ENCODE data around the gene COX6B1. TPM values are rescaled to one million over a fixed set of nuclear protein-coding genes. Genes with fewer than 3 reads are reported as not detected.

The COX6B1 gene
- total and polyA plus RNA-seq, 2 of the 8 experiments (the other 6 are each of a cell fraction or from before 2014, with no cell fraction given), result 437 to 1,052 TPM

GRCh38 chr19:35657904-35658700 is 10.0 kb downstream of the COX6B1 start:
- Histone ChIP-seq H2BK15ac (ENCODE audit: low read length) (no peak overlapping the region), H3K9ac (replicated peaks in 1 of 4; ENCODE audit: extremely low read depth in 1 of 4, low read depth in 3 of 4, low read length in 3 of 4) (no peak overlapping the region), H3K23me2 (ENCODE audit: low read depth, low read length) (no peaks in the 10 kb centered on the region), H3K27me3 (replicated peaks in 1 of 4; ENCODE audit: control insufficient read depth in 3 of 4, extremely low read depth in 1 of 4, insufficient read depth in 3 of 4, low read length in 3 of 4) (no peaks in the 10 kb centered on the region), H3K18ac (ENCODE audit: extremely low read depth, low read length) (no peak overlapping the region), H2BK5ac (ENCODE audit: low read depth, low read length) (no peak overlapping the region), H3K14ac (ENCODE audit: insufficient read length) (no peak overlapping the region), H3K4ac (replicated peaks; ENCODE audit: insufficient read length, low read depth, low read length) (no peak overlapping the region), H4K8ac (ENCODE audit: extremely low read depth, insufficient read depth, low read length) (no peak overlapping the region), H2BK12ac (ENCODE audit: low read depth, low read length) (no peak overlapping the region), H3K23ac (ENCODE audit: insufficient read length) (no peak overlapping the region), H4K20me1 (replicated peaks in 1 of 2; ENCODE audit: control insufficient read depth in 1 of 2, insufficient read depth in 2 of 2, low read length in 2 of 2) (peaks cover 0 to 14% of the 10 kb centered on the region in 2 experiments), H3K79me1 (ENCODE audit: low read depth, low read length) (peaks cover 2% of the 10 kb centered on the region; the same call in 1 of the 2 replicates), H3K4me2 (ENCODE audit: insufficient read depth in 1 of 2, low read depth in 2 of 2, low read length in 2 of 2) (no peak overlapping the region), H3K9me3 (ENCODE audit: insufficient read depth in 2 of 2, low read depth in 1 of 2, low read length in 1 of 2) (peaks cover 0 to 2% of the 10 kb centered on the region in 2 experiments; a peak in 1 of 4 replicates), H4K5ac (ENCODE audit: insufficient read length, low read depth, low read length) (no peak overlapping the region), H3K56ac (replicated peaks; ENCODE audit: insufficient read length, low read depth, low read length) (no peak overlapping the region), H3K4me3 (ENCODE audit: extremely low read depth in 1 of 4, insufficient read depth in 2 of 4, low read depth in 3 of 4, low read length in 4 of 4) (no peak overlapping the region), H2AFZ (ENCODE audit: low read length) (no peak overlapping the region), H3K4me1 (replicated peaks in 1 of 4; ENCODE audit: control insufficient read depth in 3 of 4, insufficient read depth in 4 of 4, low read length in 3 of 4) (no peaks in the 10 kb centered on the region), H2AK5ac (ENCODE audit: low read depth, low read length) (no peak overlapping the region), H2BK120ac (replicated peaks; ENCODE audit: low read depth, low read length) (no peak overlapping the region), H4K91ac (replicated peaks; ENCODE audit: insufficient read length, low read length) (no peak overlapping the region), H2BK20ac (ENCODE audit: low read length) (no peak overlapping the region), H3K36me3 (ENCODE audit: control insufficient read depth in 2 of 4, insufficient read depth in 4 of 4, low read length in 3 of 4) (peaks cover 7 to 45% (median 30%) of the 10 kb centered on the region in 4 experiments; a peak in 7 of 8 replicates), H3K27ac (ENCODE audit: low read depth, low read length) (no peak overlapping the region), H3K79me2 (ENCODE audit: control insufficient read depth in 1 of 2, insufficient read depth in 2 of 2, low read length in 2 of 2) (no peaks in the 10 kb centered on the region)
- no peak for DNase-seq (ENCODE audit: low read depth in 1 of 2, low spot score in 2 of 2)
- 93% methylated on average over 15 of the region's 15 CpGs; no CpG with 5 or more reads in 1 of the 2 experiments for WGBS, 2 experiments (ENCODE audit: extremely low coverage in 1 of 2, insufficient coverage in 1 of 2, insufficient read length in 1 of 2, insufficient replicate concordance in 2 of 2, low coverage in 1 of 2, low lambda C conversion rate in 2 of 2, missing lambda C conversion rate in 1 of 2)
- POLR2A ChIA-PET (ENCODE audit: partially characterized antibody), result interaction anchor here (1.5 to 1.6 kb wide), 2 partner anchors 10 to 11 kb away, joined by 4 to 6 read pairs; partner anchors contain the start of gene COX6B1
- TF ChIP-seq, protein P1, sequence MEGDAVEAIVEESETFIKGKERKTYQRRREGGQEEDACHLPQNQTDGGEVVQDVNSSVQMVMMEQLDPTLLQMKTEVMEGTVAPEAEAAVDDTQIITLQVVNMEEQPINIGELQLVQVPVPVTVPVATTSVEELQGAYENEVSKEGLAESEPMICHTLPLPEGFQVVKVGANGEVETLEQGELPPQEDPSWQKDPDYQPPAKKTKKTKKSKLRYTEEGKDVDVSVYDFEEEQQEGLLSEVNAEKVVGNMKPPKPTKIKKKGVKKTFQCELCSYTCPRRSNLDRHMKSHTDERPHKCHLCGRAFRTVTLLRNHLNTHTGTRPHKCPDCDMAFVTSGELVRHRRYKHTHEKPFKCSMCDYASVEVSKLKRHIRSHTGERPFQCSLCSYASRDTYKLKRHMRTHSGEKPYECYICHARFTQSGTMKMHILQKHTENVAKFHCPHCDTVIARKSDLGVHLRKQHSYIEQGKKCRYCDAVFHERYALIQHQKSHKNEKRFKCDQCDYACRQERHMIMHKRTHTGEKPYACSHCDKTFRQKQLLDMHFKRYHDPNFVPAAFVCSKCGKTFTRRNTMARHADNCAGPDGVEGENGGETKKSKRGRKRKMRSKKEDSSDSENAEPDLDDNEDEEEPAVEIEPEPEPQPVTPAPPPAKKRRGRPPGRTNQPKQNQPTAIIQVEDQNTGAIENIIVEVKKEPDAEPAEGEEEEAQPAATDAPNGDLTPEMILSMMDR (IDR thresholded peaks at IDR 0.05; ENCODE audit: control extremely low read depth in 1 of 3, insufficient read depth in 1 of 3, low read depth in 1 of 3, low read length in 3 of 3), result peak in 2 of 3 experiments; percentile 18 to 34; a peak in 2 of 4 replicates
- TF ChIP-seq RAD21 (IDR thresholded peaks at IDR 0.05 in 1 of 2, conservative IDR thresholded peaks at IDR 0.05 in 1 of 2; ENCODE audit: low read depth in 2 of 2, low read length in 2 of 2) (peak in 1 of 2 experiments; percentile 2; a peak in 2 of 4 replicates), KDM1A (IDR thresholded peaks at IDR 0.05; ENCODE audit: borderline replicate concordance, low read length) (no peak), SP1 (IDR thresholded peaks at IDR 0.05; ENCODE audit: low read depth, low read length) (no peak)
- CTCF ChIA-PET (ENCODE audit: partially characterized antibody), result interaction anchor here (0.6 to 3.3 kb wide), 6 partner anchors 10 to 111 kb away, joined by 3 to 15 read pairs (median 6); partner anchors contain the start of gene COX6B1
- no peak for FAIRE-seq
